HUDEP-2 (cell line): ENCODE results near the gene NPIPB8.
A peak's percentile ranks its signal among the peaks of the same experiment; 100 is the strongest.
"Not testable (repeated sequence)": the region's sequence is repeated elsewhere in the genome, so short reads cannot be mapped to it uniquely, and the experiment has no call there.

ENCODE experiments used
- DNase-seq, 76 experiments: peaks; one replicate each; lab custom pipeline; 2025; ENCODE audit not compliant: unreplicated experiment in 76 of 76; lab: John Stamatoyannopoulos, UW

NPIPB8 gene

GRCh38 chr16:28606291-28607115, 31.4 kb upstream of the NPIPB8 start:
- DNase-seq, result no peak

GRCh38 chr16:28607116-28607623, 30.7 kb upstream of the NPIPB8 start:
- DNase-seq, result no peak

GRCh38 chr16:28607681-28608495, 30.0 kb upstream of the NPIPB8 start:
- DNase-seq, result not testable (repeated sequence)

GRCh38 chr16:28608496-28608808, 29.4 kb upstream of the NPIPB8 start:
- DNase-seq, result not testable (repeated sequence)

- not testable (repeated sequence) for DNase-seq
These were observed 28.8 kb upstream of the NPIPB8 start for GRCh38 chr16:28608867-28609596.

- DNase-seq, result no peak
These were observed 28.0 kb upstream of the NPIPB8 start, which contains the start of gene SULT1A1 for GRCh38 chr16:28609631-28610594. Gene SULT1A1, minus strand, starts transcription at chr16:28610044. Its CDS starts 1,189 bp downstream, at chr16:28608855.

GRCh38 chr16:28610595-28611191, 27.2 kb upstream of the NPIPB8 start:
- DNase-seq, result no peak

- DNase-seq, result not testable (repeated sequence)
These were observed 25.2 kb upstream of the NPIPB8 start for GRCh38 chr16:28612359-28613280.

- not testable (repeated sequence) for DNase-seq
These were observed 24.0 kb upstream of the NPIPB8 start for GRCh38 chr16:28613912-28614311.

GRCh38 chr16:28614561-28614960, 23.3 kb upstream of the NPIPB8 start:
- not testable (repeated sequence) for DNase-seq

- peak in 33 of 76 experiments; percentile 0 to 54 (median 18) for DNase-seq
These were observed 22.2 kb upstream of the NPIPB8 start for GRCh38 chr16:28615486-28616223.

- not testable (repeated sequence) for DNase-seq
These were observed 21.7 kb upstream of the NPIPB8 start for GRCh38 chr16:28616224-28616577.

- no peak for DNase-seq
These were observed 21.2 kb upstream of the NPIPB8 start for GRCh38 chr16:28616636-28617035.

- DNase-seq, result no peak
These were observed 20.0 kb upstream of the NPIPB8 start for GRCh38 chr16:28617874-28618273.

- not testable (repeated sequence) for DNase-seq
These were observed 17.5 kb upstream of the NPIPB8 start for GRCh38 chr16:28620316-28620715.

GRCh38 chr16:28621481-28622155, 16.2 kb upstream of the NPIPB8 start:
- no peak for DNase-seq

- peak in 1 of 76 experiments; percentile 5 for DNase-seq
These were observed 15.2 kb upstream of the NPIPB8 start for GRCh38 chr16:28622532-28623171.
